IPS-18a (cell line): Measurements from ENCODE around the gene SLC9A1.

Source experiments
- H3K27ac ChIP-seq: one replicate; pipeline ENCODE4 v1.5.1; 2013; ENCODE audit warnings: low read length
- H3K27me3 ChIP-seq: one replicate; pipeline ENCODE4 v1.6.1; 2013; ENCODE audit warnings: mild to moderate bottlenecking, low read length; ENCODE audit not compliant: control insufficient read depth, insufficient read depth
- H3K36me3 ChIP-seq: one replicate; pipeline ENCODE4 v1.6.1; 2013; ENCODE audit warnings: low read depth, low read length; ENCODE audit not compliant: control insufficient read depth
- H3K4me1 ChIP-seq: one replicate; pipeline ENCODE4 v1.6.1; 2013; ENCODE audit warnings: low read depth, low read length; ENCODE audit not compliant: control insufficient read depth
- H3K4me3 ChIP-seq: one replicate; pipeline ENCODE4 v1.5.1; 2013; ENCODE audit warnings: low read length
- H3K9ac ChIP-seq: one replicate; pipeline ENCODE4 v1.6.1; 2013; ENCODE audit warnings: mild to moderate bottlenecking, low read length, moderate library complexity
- H3K9me3 ChIP-seq: one replicate; pipeline ENCODE4 v1.6.1; 2013; ENCODE audit warnings: low read depth, low read length; ENCODE audit not compliant: control insufficient read depth

Gene SLC9A1

DNA sequence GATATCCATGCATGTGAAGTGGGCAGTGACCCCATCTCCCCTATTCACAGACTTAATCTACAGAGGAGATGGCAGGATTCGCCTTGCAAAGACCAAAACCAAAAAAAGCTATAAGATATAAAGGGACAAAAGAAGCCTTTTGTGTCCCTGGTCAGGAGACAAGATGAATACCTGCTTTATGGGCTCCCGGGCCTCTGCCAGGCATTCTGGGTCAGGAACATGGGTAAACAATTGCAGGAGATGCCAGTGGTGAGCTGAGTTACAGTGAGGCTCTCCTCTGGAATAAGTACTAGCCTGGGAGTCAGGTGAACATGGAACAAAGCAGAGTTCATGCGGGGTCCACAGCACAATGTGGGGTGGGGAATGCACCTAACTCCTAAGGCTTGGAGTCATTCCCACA is 4.7 kb downstream of the SLC9A1 start:
- H3K27me3 ChIP-seq, result no peaks in the 10 kb centered on the region
- no peak overlapping the region for H3K27ac ChIP-seq
- H3K4me1 ChIP-seq, result peaks cover 23% of the 10 kb centered on the region
- H3K9me3 ChIP-seq, result no peaks in the 10 kb centered on the region
- H3K9ac ChIP-seq, result no peak overlapping the region
- H3K4me3 ChIP-seq, result no peak overlapping the region
- H3K36me3 ChIP-seq, result no peaks in the 10 kb centered on the region

DNA sequence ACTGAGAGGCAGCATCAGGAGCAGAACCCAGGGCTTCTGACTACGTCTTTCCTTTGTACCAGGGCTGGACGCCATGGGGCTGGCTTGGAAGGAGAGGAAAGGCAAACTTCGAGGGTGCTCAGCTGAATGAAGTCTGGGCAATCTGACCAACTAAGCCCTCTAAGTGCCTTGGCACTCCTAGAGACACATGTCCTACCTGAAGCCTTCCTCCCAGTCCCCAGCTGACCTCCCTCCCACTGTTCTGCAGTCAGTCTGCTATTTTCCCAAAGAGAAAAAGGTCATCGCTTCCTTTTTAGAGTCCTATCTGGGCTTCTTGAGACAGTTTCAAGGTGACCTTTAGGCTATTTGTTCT is 5.2 kb downstream of the SLC9A1 start:
- Histone ChIP-seq H3K9ac (no peak overlapping the region), H3K9me3 (no peaks in the 10 kb centered on the region), H3K27ac (no peak overlapping the region), H3K27me3 (no peaks in the 10 kb centered on the region), H3K4me1 (peaks cover 23% of the 10 kb centered on the region), H3K36me3 (no peaks in the 10 kb centered on the region), H3K4me3 (no peak overlapping the region)

GRCh38 chr1:27149084-27149761 is 5.7 kb downstream of the SLC9A1 start:
- Histone ChIP-seq H3K27me3 (no peaks in the 10 kb centered on the region), H3K4me3 (no peak overlapping the region), H3K9me3 (no peaks in the 10 kb centered on the region), H3K36me3 (no peaks in the 10 kb centered on the region), H3K4me1 (peaks cover 20% of the 10 kb centered on the region), H3K9ac (no peak overlapping the region), H3K27ac (no peak overlapping the region)

DNA sequence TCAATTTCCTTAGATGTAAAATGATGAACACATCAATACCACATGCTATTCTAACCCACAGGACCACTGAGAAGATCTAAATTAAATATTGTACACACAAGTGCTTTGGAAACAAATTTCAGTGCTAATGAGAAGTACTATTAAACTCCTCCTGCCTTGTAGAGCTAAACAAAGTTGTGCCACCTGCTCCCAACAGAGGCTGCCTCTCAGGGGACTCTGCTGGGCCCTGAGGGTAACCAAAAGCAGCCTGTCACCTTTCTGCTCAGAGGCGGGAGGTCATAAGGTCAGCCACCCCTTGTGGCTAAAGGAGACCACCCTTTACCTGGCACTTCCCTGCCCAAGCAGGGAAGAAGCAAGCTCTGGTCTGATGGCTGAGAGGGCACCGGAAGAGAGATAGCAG is 6.3 kb downstream of the SLC9A1 start:
- Histone ChIP-seq H3K4me3 (no peak overlapping the region), H3K9ac (no peak overlapping the region), H3K4me1 (peaks cover 14% of the 10 kb centered on the region)

DNA sequence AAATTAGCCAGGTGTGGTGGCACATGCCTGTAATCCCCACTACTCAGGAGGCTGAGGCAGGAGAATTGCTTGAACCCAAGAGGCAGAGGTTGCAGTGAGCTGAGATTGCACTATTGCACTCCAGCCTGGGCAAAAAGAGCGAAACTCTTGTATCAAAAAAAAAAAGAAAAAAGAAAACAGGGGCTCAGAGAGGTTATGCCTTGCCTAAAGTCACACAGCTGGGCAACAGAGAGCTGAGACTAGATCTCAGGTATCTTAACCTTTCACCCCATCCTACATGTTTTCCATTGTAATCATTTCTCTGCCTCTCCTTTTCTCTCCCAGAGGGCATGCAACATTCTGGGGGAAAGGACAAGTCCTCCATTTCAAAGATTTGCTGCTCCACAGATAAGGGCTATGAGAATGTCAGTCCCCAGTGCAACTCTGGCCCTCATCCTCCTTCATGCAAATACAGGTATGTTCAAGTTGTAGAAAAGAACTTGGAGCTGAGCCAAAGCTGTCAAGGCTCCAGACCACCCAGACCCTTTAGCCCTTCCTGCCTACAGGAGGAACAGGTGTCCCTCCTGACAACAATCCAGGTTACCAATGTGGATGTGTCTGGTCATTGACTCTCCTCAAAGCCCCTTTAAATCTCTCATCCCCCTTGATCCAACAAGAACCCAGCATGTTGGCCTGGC is 6.9 kb downstream of the SLC9A1 start:
- Histone ChIP-seq H3K9me3 (no peaks in the 10 kb centered on the region), H3K4me1 (peaks cover 9% of the 10 kb centered on the region), H3K27ac (no peak overlapping the region), H3K27me3 (no peaks in the 10 kb centered on the region), H3K36me3 (no peaks in the 10 kb centered on the region), H3K9ac (no peak overlapping the region), H3K4me3 (no peak overlapping the region)

More for the DNA sequence above, 6.3 kb downstream of the SLC9A1 start:
- Histone ChIP-seq H3K36me3 (no peaks in the 10 kb centered on the region), H3K27ac (no peak overlapping the region), H3K27me3 (no peaks in the 10 kb centered on the region), H3K9me3 (no peaks in the 10 kb centered on the region)

- Histone ChIP-seq H3K9ac (peak overlapping the region; percentile 9), H3K27ac (no peak overlapping the region), H3K27me3 (no peaks in the 10 kb centered on the region), H3K36me3 (no peaks in the 10 kb centered on the region), H3K4me3 (no peak overlapping the region), H3K4me1 (peaks cover 21% of the 10 kb centered on the region), H3K9me3 (no peaks in the 10 kb centered on the region)
Observed at GRCh38 chr1:27145934-27146354, 9.0 kb downstream of the SLC9A1 start.

GRCh38 chr1:27144920-27145661 is 9.8 kb downstream of the SLC9A1 start:
- Histone ChIP-seq H3K4me1 (peaks cover 21% of the 10 kb centered on the region), H3K4me3 (no peak overlapping the region), H3K9me3 (no peaks in the 10 kb centered on the region), H3K9ac (peak overlapping the region; percentile 9), H3K27ac (peak overlapping the region; percentile 37), H3K27me3 (no peaks in the 10 kb centered on the region), H3K36me3 (no peaks in the 10 kb centered on the region)

DNA sequence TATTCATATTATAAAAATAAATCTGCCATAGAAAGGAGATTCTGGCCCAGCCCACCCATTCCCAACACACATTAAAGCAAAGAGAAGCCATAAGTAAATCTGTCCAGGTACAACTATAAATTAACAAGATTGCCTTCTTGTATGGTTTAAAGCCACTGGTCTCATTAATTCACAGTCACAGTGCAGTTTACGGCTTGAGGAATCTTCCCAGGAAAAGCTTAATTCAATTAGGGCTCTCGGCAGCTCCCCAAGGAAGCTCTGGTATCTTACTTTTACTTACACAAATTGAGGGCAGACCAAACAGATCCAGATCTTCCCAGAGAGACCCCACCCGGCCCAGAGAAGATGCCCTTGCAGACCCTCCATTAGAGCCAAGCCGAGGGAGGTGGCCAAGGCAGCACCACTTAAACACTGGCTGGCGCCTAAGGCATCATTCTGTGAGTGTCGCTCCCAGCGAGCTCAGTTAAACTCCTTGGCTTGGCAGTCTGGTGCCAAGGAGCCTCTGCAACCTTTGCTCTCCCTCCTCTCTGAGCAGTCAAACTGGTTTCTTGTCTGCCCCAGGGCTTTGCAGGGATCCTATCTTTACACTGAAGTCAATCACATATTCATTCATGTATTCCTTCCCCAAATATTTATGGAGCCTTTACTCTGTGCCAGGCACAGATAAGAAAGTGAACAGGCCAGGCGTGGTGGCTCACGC is 10.7 kb downstream of the SLC9A1 start:
- H3K4me1 ChIP-seq, result peaks cover 21% of the 10 kb centered on the region

GRCh38 chr1:27143401-27143800 is 11.5 kb downstream of the SLC9A1 start:
- Histone ChIP-seq H3K27me3 (no peaks in the 10 kb centered on the region), H3K4me3 (no peak overlapping the region), H3K36me3 (no peaks in the 10 kb centered on the region), H3K9me3 (no peaks in the 10 kb centered on the region), H3K27ac (no peak overlapping the region), H3K9ac (no peak overlapping the region), H3K4me1 (peaks cover 21% of the 10 kb centered on the region)

More for the DNA sequence above, 10.7 kb downstream of the SLC9A1 start:
- Histone ChIP-seq H3K27ac (no peak overlapping the region), H3K9me3 (no peaks in the 10 kb centered on the region), H3K27me3 (no peaks in the 10 kb centered on the region), H3K9ac (no peak overlapping the region), H3K4me3 (no peak overlapping the region), H3K36me3 (no peaks in the 10 kb centered on the region)

- H3K4me3 ChIP-seq, result no peak overlapping the region
- H3K4me1 ChIP-seq, result peaks cover 23% of the 10 kb centered on the region
- no peak overlapping the region for H3K9ac ChIP-seq
- H3K27ac ChIP-seq, result no peak overlapping the region
- no peaks in the 10 kb centered on the region for H3K36me3 ChIP-seq
- no peaks in the 10 kb centered on the region for H3K27me3 ChIP-seq
- no peaks in the 10 kb centered on the region for H3K9me3 ChIP-seq
Observed at GRCh38 chr1:27142464-27142863, 12.5 kb downstream of the SLC9A1 start.

GRCh38 chr1:27141266-27142003 is 13.5 kb downstream of the SLC9A1 start:
- H3K27ac ChIP-seq, result no peak overlapping the region
- H3K4me1 ChIP-seq, result peaks cover 29% of the 10 kb centered on the region
- no peaks in the 10 kb centered on the region for H3K9me3 ChIP-seq
- H3K9ac ChIP-seq, result no peak overlapping the region
- no peaks in the 10 kb centered on the region for H3K36me3 ChIP-seq
- no peaks in the 10 kb centered on the region for H3K27me3 ChIP-seq
- H3K4me3 ChIP-seq, result no peak overlapping the region
